BJ (cell line): ENCODE results near the gene EPS8. TPM values are rescaled to one million over a fixed set of nuclear protein-coding genes. Genes with fewer than 3 reads are reported as not detected.
A peak's percentile ranks its signal among the peaks of the same experiment; 100 is the strongest.

Experiments used
- CTCF ChIA-PET: fragments of 350-600 bp; formaldehyde crosslinking; extraction: SDS; loops from one replicate; lab custom pipeline; 2021; ENCODE audit warnings: antibody characterized with exemption, inconsistent platforms; lab: Yijun Ruan, JAX
- POLR2A ChIA-PET: fragments of 300-600 bp; sonication (Branson Sonifier 250); formaldehyde crosslinking; extraction: SDS; loops from one replicate; lab custom pipeline; 2021; ENCODE audit warnings: antibody characterized with exemption; lab: Charles Lee
- DNase-seq: peaks from one replicate; pipeline ENCODE4 v3.0.0-alpha.2; 2011; ENCODE audit warnings: low read depth
- H3K27me3 ChIP-seq: 2 replicates; pipeline ENCODE4 v1.6.0; 2011; ENCODE audit warnings: low read length; ENCODE audit not compliant: control insufficient read depth, insufficient read depth
- H3K36me3 ChIP-seq: 2 replicates; pipeline ENCODE4 v1.5.1; 2011; ENCODE audit warnings: low read length; ENCODE audit not compliant: control insufficient read depth, insufficient read depth
- H3K4me3 ChIP-seq: 2 replicates; pipeline ENCODE4 v1.5.1; 2011; ENCODE audit warnings: low read depth, mild to moderate bottlenecking, control low read depth, low read length
- CTCF ChIP-seq: IDR thresholded peaks from 2 replicates; pipeline ENCODE4 v1.5.1; 2011; ENCODE audit warnings: low read depth, mild to moderate bottlenecking, control low read depth, inconsistent platforms, low read length, moderate library complexity; ENCODE audit not compliant: insufficient read depth
- polyA plus RNA-seq: library from polyadenylated mRNA; depleted of rRNA; stranded (reverse); fragments of >200 nt; gene quantifications from 2 replicates; pipeline ENCODE4 v1.2.3, GENCODE V29; 2011

EPS8 gene
- polyA plus RNA-seq, 1 experiment = 118 TPM

GRCh38 chr12:15669256-15669948 is 119.8 kb downstream of the EPS8 start:
- TF ChIP-seq CTCF = no peak
- ChIA-PET CTCF (no interaction called here), POLR2A (no interaction called here)
- DNase-seq = no peak
- Histone ChIP-seq H3K27me3 (no peaks in the 10 kb centered on the region), H3K36me3 (no peaks in the 10 kb centered on the region), H3K4me3 (no peak overlapping the region)

- no peak for DNase-seq
- H3K4me3 ChIP-seq = no peak overlapping the region
- POLR2A ChIA-PET = no interaction called here
- no peak for TF ChIP-seq CTCF
- H3K36me3 ChIP-seq = no peaks in the 10 kb centered on the region
- CTCF ChIA-PET = no interaction called here
- no peaks in the 10 kb centered on the region for H3K27me3 ChIP-seq
These were observed 124.7 kb downstream of the EPS8 start for GRCh38 chr12:15664491-15664890.

- POLR2A ChIA-PET = no interaction called here
- Histone ChIP-seq H3K4me3 (no peak overlapping the region), H3K36me3 (peaks cover 1% of the 10 kb centered on the region; the same call in 1 of the 2 replicates), H3K27me3 (no peaks in the 10 kb centered on the region)
- CTCF ChIA-PET = no interaction called here
- no peak for TF ChIP-seq CTCF
- DNase-seq = no peak
These were observed 126.1 kb downstream of the EPS8 start for GRCh38 chr12:15662983-15663659.

GRCh38 chr12:15662303-15662980 is 126.7 kb downstream of the EPS8 start:
- CTCF ChIA-PET = interaction anchor here (0.9 to 1.2 kb wide), 3 partner anchors 16 to 113 kb away, joined by 3 read pairs; no protein-coding TSS in a partner anchor
- peak; percentile 85 for DNase-seq
- H3K36me3 ChIP-seq = peaks cover 1% of the 10 kb centered on the region; the same call in 1 of the 2 replicates
- no peak overlapping the region for H3K4me3 ChIP-seq
- POLR2A ChIA-PET = interaction anchor here (0.5 to 0.6 kb wide), 2 partner anchors 82 to 723 kb away, joined by 4 to 6 read pairs; no protein-coding TSS in a partner anchor
- TF ChIP-seq CTCF = no peak
- no peaks in the 10 kb centered on the region for H3K27me3 ChIP-seq

- H3K36me3 ChIP-seq = peaks cover 4% of the 10 kb centered on the region
- TF ChIP-seq CTCF = no peak
- CTCF ChIA-PET = interaction anchor here (0.7 kb wide), 1 partner anchor 233 kb away, joined by 3 read pairs; no protein-coding TSS in a partner anchor
These were observed 137.8 kb downstream of the EPS8 start for GRCh38 chr12:15651371-15651770.

More at GRCh38 chr12:15651371-15651770, 137.8 kb downstream of the EPS8 start:
- Histone ChIP-seq H3K27me3 (no peaks in the 10 kb centered on the region), H3K4me3 (no peak overlapping the region)
- POLR2A ChIA-PET = no interaction called here
- no peak for DNase-seq
